SK-N-MC (cell line): ENCODE results near the gene TMEM101.

ENCODE experiments used
- EZH2 ChIP-seq: fragments of 200-600 bp; sonication (generic); IDR thresholded peaks from one replicate; pipeline ENCODE4 v1.6.1; 2017; ENCODE audit warnings: antibody characterized with exemption
- FOXP2 ChIP-seq: optimal IDR thresholded peaks from 2 replicates; pipeline ENCODE3; 2011; ENCODE audit warnings: mild to moderate bottlenecking, moderate library complexity; ENCODE audit not compliant: insufficient read depth; ENCODE audit errors: extremely low read length, control extremely low read depth
- POLR2AphosphoS5 ChIP-seq: IDR thresholded peaks from 2 replicates; pipeline ENCODE4 v1.6.1; 2012; ENCODE audit warnings: mild to moderate bottlenecking, low read depth, low read length, borderline replicate concordance

- TF ChIP-seq EZH2, result no peak
- no peak for TF ChIP-seq POLR2AphosphoS5
- TF ChIP-seq FOXP2, result no peak
These were observed 37.6 kb downstream of the TMEM101 start for GRCh38 chr17:43976963-43977837.
